H9 (cell line): ENCODE results near the gene C2orf80. TPM values are rescaled to one million over a fixed set of nuclear protein-coding genes. Genes with fewer than 3 reads are reported as not detected.

Experiments used
- DNase-seq: peaks from one replicate; pipeline ENCODE4 v3.0.0-alpha.2; 2017
- H2AFZ ChIP-seq: one replicate; pipeline ENCODE4 v1.6.1; 2013; ENCODE audit warnings: mild to moderate bottlenecking, low read length, control low read depth, moderate library complexity
- H2AK5ac ChIP-seq: 2 replicates; pipeline ENCODE4 v1.6.1; 2013; ENCODE audit warnings: low read length, control low read depth, mixed read lengths; ENCODE audit not compliant: insufficient read length
- H2BK120ac ChIP-seq: one replicate; pipeline ENCODE4 v1.6.1; 2013; ENCODE audit warnings: low read depth, mild to moderate bottlenecking, low read length, control low read depth, inconsistent platforms; ENCODE audit not compliant: poor library complexity, severe bottlenecking
- H2BK12ac ChIP-seq: 2 replicates; pipeline ENCODE4 v1.6.1; 2013; ENCODE audit warnings: low read length, control low read depth, mixed read lengths, low read depth; ENCODE audit not compliant: insufficient read length
- H2BK15ac ChIP-seq: 2 replicates; pipeline ENCODE4 v1.6.1; 2013; ENCODE audit warnings: low read depth, low read length, control low read depth
- H2BK20ac ChIP-seq: one replicate; pipeline ENCODE4 v1.6.1; 2013; ENCODE audit warnings: low read depth, mild to moderate bottlenecking, low read length, control low read depth, inconsistent platforms; ENCODE audit not compliant: poor library complexity, severe bottlenecking
- H2BK5ac ChIP-seq: 2 replicates; pipeline ENCODE4 v1.6.1; 2013; ENCODE audit warnings: low read length, control low read depth, mixed read lengths; ENCODE audit not compliant: insufficient read length
- H3K14ac ChIP-seq: 2 replicates; pipeline ENCODE4 v1.6.1; 2013; ENCODE audit warnings: low read length, control low read depth; ENCODE audit not compliant: insufficient read depth
- H3K18ac ChIP-seq: 2 replicates; pipeline ENCODE4 v1.6.1; 2013; ENCODE audit warnings: low read depth, mild to moderate bottlenecking, mixed read lengths, low read length, control low read depth; ENCODE audit not compliant: insufficient read length
- H3K23ac ChIP-seq: 2 replicates; pipeline ENCODE4 v1.6.1; 2013; ENCODE audit warnings: low read length, control low read depth, mixed read lengths, low read depth; ENCODE audit not compliant: insufficient read length
- H3K23me2 ChIP-seq: 2 replicates; pipeline ENCODE4 v1.6.1; 2013; ENCODE audit warnings: low read depth, mild to moderate bottlenecking, mixed read lengths, low read length, control low read depth; ENCODE audit not compliant: insufficient read length, poor library complexity, severe bottlenecking
- H3K27ac ChIP-seq: 2 replicates; pipeline ENCODE4 v1.5.1; 2013; ENCODE audit warnings: low read length, control low read depth, mixed read lengths, low read depth; ENCODE audit not compliant: insufficient read length
- H3K27me3 ChIP-seq: 2 replicates; pipeline ENCODE4 v1.6.1; 2013; ENCODE audit warnings: low read length, control low read depth, inconsistent platforms; ENCODE audit not compliant: insufficient read depth
- H3K4ac ChIP-seq: 2 replicates; pipeline ENCODE4 v1.6.1; 2013; ENCODE audit warnings: low read depth, mild to moderate bottlenecking, control low read depth, inconsistent platforms, low read length, moderate library complexity
- H3K4me1 ChIP-seq: 2 replicates; pipeline ENCODE4 v1.6.1; 2013; ENCODE audit warnings: low read length, control low read depth, inconsistent platforms; ENCODE audit not compliant: insufficient read depth
- H3K4me2 ChIP-seq: 2 replicates; pipeline ENCODE4 v1.6.1; 2013; ENCODE audit warnings: low read length, control low read depth, mixed read lengths; ENCODE audit not compliant: insufficient read length, insufficient read depth
- H3K56ac ChIP-seq: 2 replicates; pipeline ENCODE4 v1.6.1; 2013; ENCODE audit warnings: low read depth, mild to moderate bottlenecking, mixed read lengths, low read length, control low read depth; ENCODE audit not compliant: insufficient read length
- H3K79me1 ChIP-seq: 2 replicates; pipeline ENCODE4 v1.6.1; 2013; ENCODE audit warnings: low read depth, mild to moderate bottlenecking, moderate library complexity, low read length, control low read depth, inconsistent platforms; ENCODE audit not compliant: insufficient read depth, poor library complexity, severe bottlenecking
- H3K79me2 ChIP-seq: 2 replicates; pipeline ENCODE4 v1.6.1; 2013; ENCODE audit warnings: low read length, control low read depth, inconsistent platforms; ENCODE audit not compliant: insufficient read depth
- H3K9ac ChIP-seq: 2 replicates; pipeline ENCODE4 v1.6.1; 2013; ENCODE audit warnings: low read length, control low read depth, mixed read lengths; ENCODE audit not compliant: insufficient read length; ENCODE audit errors: extremely low read depth
- H3K9me3 ChIP-seq: one replicate; pipeline ENCODE4 v1.6.1; 2013; ENCODE audit warnings: low read depth, low read length, inconsistent platforms; ENCODE audit not compliant: control insufficient read depth
- H3T11ph ChIP-seq: one replicate; pipeline ENCODE4 v1.6.1; 2013; ENCODE audit warnings: mild to moderate bottlenecking, low read length, control low read depth, inconsistent platforms
- H4K20me1 ChIP-seq: one replicate; pipeline ENCODE4 v1.6.1; 2013; ENCODE audit not compliant: control insufficient read depth, insufficient read length, insufficient read depth
- H4K5ac ChIP-seq: 2 replicates; pipeline ENCODE4 v1.6.1; 2013; ENCODE audit warnings: low read depth, mild to moderate bottlenecking, mixed read lengths, low read length, control low read depth; ENCODE audit not compliant: insufficient read length
- H4K8ac ChIP-seq: replicated peaks from 2 replicates; pipeline ENCODE4 v1.6.1; 2013; ENCODE audit warnings: low read length, control low read depth, mixed read lengths, low read depth; ENCODE audit not compliant: insufficient read length
- H4K91ac ChIP-seq: 2 replicates; pipeline ENCODE4 v1.6.1; 2013; ENCODE audit warnings: low read depth, mild to moderate bottlenecking, moderate library complexity, mixed read lengths, low read length, control low read depth; ENCODE audit not compliant: insufficient read length
- H3K27ac Mint-ChIP-seq, 3 experiments: 2 replicates in 2 of 3; 3 replicates in 1 of 3; pipeline ENCODE4 v1.8.0; 2020 to 2021; ENCODE audit warnings: mixed read lengths in 3 of 3, mild to moderate bottlenecking in 1 of 3, moderate library complexity in 1 of 3
- H3K27me3 Mint-ChIP-seq: 2 replicates; pipeline ENCODE4 v1.8.0; 2021; ENCODE audit warnings: low read depth, mild to moderate bottlenecking, moderate library complexity, mixed read lengths
- H3K36me3 Mint-ChIP-seq, 3 experiments: 2 replicates in 2 of 3; 3 replicates in 1 of 3; pipeline ENCODE4 v1.8.0; 2020 to 2021; ENCODE audit warnings: low read depth in 3 of 3, mixed read lengths in 3 of 3; ENCODE audit not compliant: insufficient read depth in 1 of 3
- H3K4me1 Mint-ChIP-seq, 2 experiments: 2 replicates each; pipeline ENCODE4 v1.8.0; 2020; ENCODE audit warnings: mixed read lengths in 2 of 2
- H3K4me3 Mint-ChIP-seq, 2 experiments: 2 replicates in 1 of 2; 3 replicates in 1 of 2; pipeline ENCODE4 v1.8.0; 2020 to 2021; ENCODE audit warnings: mild to moderate bottlenecking in 2 of 2, mixed read lengths in 2 of 2, moderate library complexity in 1 of 2
- H3K9me3 Mint-ChIP-seq, 2 experiments: 2 replicates in 1 of 2; 3 replicates in 1 of 2; pipeline ENCODE4 v1.8.0; 2020; ENCODE audit warnings: mild to moderate bottlenecking in 2 of 2, mixed read lengths in 2 of 2, moderate library complexity in 1 of 2
- CTCF ChIP-seq: fragments of 200-600 bp; sonication (generic); conservative IDR thresholded peaks from 3 replicates; pipeline ENCODE4 v1.8.0; 2021; ENCODE audit warnings: antibody characterized with exemption, mild to moderate bottlenecking
- WGBS: extraction: QIAGEN DNeasy Blood & Tissue Kit; methylation state at CpG from one replicate; pipeline ENCODE4 v1.1.7; 2013; ENCODE audit warnings: missing lambda C conversion rate, low lambda C conversion rate, mixed read lengths; ENCODE audit not compliant: insufficient read length; ENCODE audit errors: extremely low coverage; 5-methylcytosine and 5-hydroxymethylcytosine counted together
- total RNA-seq: library from RNA; stranded (reverse); gene quantifications from 2 replicates; pipeline ENCODE4 v1.2.1, GENCODE V29; 2021

The C2orf80 gene
- total RNA-seq, 1 experiment from 2014 or later: not detected

- no peak overlapping the region for H3K4ac ChIP-seq
- no peaks in the 10 kb centered on the region for H4K20me1 ChIP-seq
- no peak overlapping the region for H3K27ac Mint-ChIP-seq
- no peak overlapping the region for H4K5ac ChIP-seq
- H2AFZ ChIP-seq: no peak overlapping the region
- WGBS: no CpG with 5 or more reads among the region's 2 CpGs
- H2BK12ac ChIP-seq: no peak overlapping the region
- no peaks in the 10 kb centered on the region for H3K79me1 ChIP-seq
- H2BK15ac ChIP-seq: no peak overlapping the region
- no peak overlapping the region for H2BK5ac ChIP-seq
- no peaks in the 10 kb centered on the region for H3K23me2 ChIP-seq
- H3K27me3 ChIP-seq: no peaks in the 10 kb centered on the region
- H3K4me2 ChIP-seq: no peak overlapping the region
- peaks cover 14 to 19% (median 16%) of the 10 kb centered on the region in 3 experiments for H3K36me3 Mint-ChIP-seq
- no peaks in the 10 kb centered on the region for H3K79me2 ChIP-seq
- no peak overlapping the region for H2BK120ac ChIP-seq
- H3K23ac ChIP-seq: no peak overlapping the region
- no peak overlapping the region for H3K14ac ChIP-seq
- H3K4me1 ChIP-seq: no peaks in the 10 kb centered on the region
- TF ChIP-seq CTCF: no peak
- no peak overlapping the region for H3T11ph ChIP-seq
- H3K9me3 Mint-ChIP-seq: peaks cover 17 to 27% of the 10 kb centered on the region in 2 experiments
- H3K18ac ChIP-seq: no peak overlapping the region
- no peak overlapping the region for H2AK5ac ChIP-seq
- H3K9ac ChIP-seq: no peak overlapping the region
- no peak overlapping the region for H2BK20ac ChIP-seq
- no peak overlapping the region for H3K4me3 Mint-ChIP-seq
- no peak overlapping the region for H3K27ac ChIP-seq
- H4K91ac ChIP-seq: no peak overlapping the region
- no peaks in the 10 kb centered on the region; the same call in none of the 2 replicates for H3K27me3 Mint-ChIP-seq
- no peak overlapping the region for H3K56ac ChIP-seq
- no peaks in the 10 kb centered on the region; a peak in 1 of 4 replicates for H3K4me1 Mint-ChIP-seq
- peaks cover 7% of the 10 kb centered on the region for H3K9me3 ChIP-seq
- no peak for DNase-seq
- H4K8ac ChIP-seq: no peak overlapping the region
These were observed 53.1 kb downstream of the C2orf80 start for GRCh38 chr2:208136716-208137094.
